ENCODE data around the gene MARS2.
A peak's percentile ranks its signal among the peaks of the same experiment; 100 is the strongest.
"Not testable (repeated sequence)": the region's sequence is repeated elsewhere in the genome, so short reads cannot be mapped to it uniquely, and the experiment has no call there.

Gene MARS2

DNA sequence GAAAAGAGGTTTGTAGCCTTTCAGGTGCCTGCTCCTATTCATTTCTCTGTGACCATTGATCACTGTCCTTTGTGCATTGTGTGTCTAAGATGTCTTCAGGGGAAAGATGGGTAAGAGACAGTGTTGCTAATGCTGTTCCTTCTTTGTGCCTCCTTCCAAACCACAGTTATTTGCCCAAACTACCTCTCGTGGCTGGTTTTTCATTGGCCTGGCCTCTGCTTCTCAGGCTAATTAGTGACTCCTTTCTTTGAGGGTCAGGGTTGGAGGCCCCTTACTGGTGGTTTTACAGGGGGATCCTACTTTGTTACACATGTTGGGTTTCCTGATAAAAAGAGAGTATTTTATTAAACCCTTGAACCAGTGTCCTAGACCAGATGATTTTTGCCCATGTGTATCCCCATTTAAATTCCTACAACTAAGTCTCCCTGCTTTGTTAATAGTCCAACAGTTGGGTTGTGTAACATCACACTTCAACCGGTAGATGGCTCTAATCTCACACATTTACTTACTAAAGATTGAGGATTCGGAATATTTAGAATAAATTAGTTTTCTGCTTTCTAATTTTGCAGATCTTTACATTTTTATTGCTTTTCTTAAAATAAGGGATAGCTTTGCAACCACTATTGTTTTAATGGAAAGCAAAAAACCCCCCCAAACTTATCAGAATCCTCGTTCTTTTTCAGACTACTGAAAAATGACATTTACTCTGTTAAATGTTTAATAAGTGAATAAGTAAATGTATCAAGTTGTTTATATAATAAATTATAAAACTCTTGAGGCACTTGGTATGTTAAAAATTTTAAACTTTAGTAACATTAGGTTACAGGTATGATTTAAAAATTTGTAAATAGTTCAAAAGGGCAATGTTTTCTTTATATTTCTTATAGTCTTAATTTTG, 2.4 kb downstream of the MARS2 start:
- DNase-seq: peak in 1 of 2 experiments; percentile 18

DNA sequence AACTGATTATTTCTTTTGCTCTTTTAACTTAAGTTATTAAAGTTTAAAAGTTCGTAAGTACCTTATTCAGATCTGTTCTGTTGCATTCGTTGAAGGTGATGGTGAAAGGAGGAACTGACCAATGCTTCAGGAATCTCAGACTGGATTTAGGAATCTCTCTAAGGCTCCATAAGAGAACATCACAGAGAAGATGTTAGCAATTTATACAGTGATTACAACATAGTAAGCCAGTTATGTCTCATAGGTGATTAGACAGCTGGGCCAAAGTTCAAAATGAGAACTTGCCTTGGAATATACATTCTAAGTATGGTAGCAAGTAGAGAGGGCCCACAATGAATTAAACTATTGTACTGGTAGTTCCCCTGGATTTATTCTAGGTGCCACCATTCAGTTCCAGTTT, 3.2 kb downstream of the MARS2 start:
- no peak for DNase-seq

DNA sequence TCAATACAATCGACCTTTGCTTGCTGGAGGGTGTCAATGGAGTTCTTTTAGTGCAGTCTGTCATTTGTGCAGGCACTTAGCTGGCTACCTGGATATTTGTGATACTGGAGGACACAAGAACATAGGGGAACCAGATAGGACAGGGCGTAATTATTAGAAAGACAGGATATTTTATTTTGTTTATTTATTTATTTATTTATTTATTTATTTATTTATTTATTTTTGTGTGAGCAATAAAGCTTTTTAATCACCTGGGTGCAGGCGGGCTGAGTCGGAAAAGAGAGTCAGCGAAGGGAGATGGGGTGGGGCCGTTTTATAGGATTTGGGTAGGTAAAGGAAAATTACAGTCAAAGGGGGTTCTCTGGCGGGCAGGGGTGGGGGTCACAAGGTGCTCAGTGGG, 4.0 kb downstream of the MARS2 start:
- not testable (repeated sequence) for DNase-seq

GRCh38 chr2:197710424-197711042, 5.4 kb downstream of the MARS2 start:
- no peak for DNase-seq

GRCh38 chr2:197711578-197711977, 6.4 kb downstream of the MARS2 start:
- no peak for DNase-seq

DNA sequence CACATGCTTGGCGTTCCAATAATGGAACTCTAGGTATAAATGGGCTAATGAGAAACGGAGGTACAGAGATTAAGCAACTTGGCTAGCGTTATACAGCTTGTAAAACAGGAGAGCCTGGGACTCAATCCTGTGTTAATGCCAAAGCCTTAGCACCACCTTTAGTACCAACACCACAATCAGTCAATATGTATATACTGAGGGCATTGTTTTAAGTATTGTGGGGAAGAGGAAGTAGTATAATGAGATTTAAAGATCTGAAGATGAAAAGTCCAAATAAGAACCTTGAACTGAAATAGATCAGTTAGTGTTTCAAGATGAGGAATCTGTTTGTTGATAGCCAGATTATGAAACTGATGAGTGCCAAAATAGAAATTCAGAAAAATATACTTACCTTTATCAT, 8.1 kb downstream of the MARS2 start:
- no peak for DNase-seq

DNA sequence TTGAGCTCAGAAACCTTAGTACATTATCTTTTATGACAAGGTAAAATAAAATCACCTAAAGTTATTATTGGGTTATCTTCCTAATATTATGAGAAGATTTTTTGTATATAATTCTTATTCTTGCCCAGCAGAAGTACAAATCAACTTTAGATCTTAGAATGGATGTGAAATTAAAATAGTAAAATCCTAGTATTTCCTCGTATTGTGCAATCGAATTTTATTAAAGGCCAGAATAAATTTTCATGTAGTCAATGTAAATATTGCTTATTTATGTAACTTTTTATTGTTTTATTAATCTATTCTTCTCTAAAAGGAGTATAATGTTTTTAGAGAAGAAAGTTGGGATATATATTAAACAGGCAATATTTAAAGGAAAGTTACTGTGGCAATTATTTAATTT, 12.7 kb downstream of the MARS2 start:
- no peak for DNase-seq

GRCh38 chr2:197727011-197727410, 21.8 kb downstream of the MARS2 start:
- DNase-seq: no peak

- DNase-seq: not testable (repeated sequence)
Measured at GRCh38 chr2:197728555-197729544, 23.7 kb downstream of the MARS2 start.

DNA sequence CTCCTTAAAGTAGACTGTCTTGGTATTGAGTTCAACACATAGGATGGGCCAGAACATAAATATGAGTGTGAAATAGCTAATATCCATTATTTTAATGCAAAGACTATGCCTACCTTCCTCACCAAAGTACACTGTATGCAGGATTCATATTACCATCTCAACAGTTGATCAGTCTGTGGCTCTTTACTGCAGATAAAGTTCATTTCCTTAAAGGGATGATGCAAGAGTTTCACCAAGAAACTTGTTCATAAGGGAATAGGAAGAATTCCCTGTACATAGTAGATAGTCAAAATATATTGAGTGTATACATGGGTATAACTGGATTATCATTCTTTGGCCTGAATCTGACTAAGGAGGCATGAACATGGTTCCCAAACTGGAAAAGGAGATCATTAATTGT, 35.0 kb downstream of the MARS2 start:
- no peak for DNase-seq

All from SHP77 (cell line).